GM19438 (cell line): ENCODE results near the gene C1QC.

ENCODE experiments used
- ATAC-seq: cut with Tn5 transposase; IDR thresholded peaks from one replicate; pipeline ENCODE4 v1.9.1; 2021; ENCODE audit warnings: low read depth; ENCODE audit not compliant: unreplicated experiment

C1QC gene

GRCh38 chr1:22643381-22643780 lies at the start of gene C1QC:
C1QC (plus strand) TSS chr1:22643633; CDS start chr1:22644024, 391 bp downstream.
- ATAC-seq = no peak

- no peak for ATAC-seq
Measured at GRCh38 chr1:22594396-22594795, 49.0 kb upstream of the C1QC start.

- no peak for ATAC-seq
Measured at GRCh38 chr1:22595108-22595507, 48.3 kb upstream of the C1QC start.

- ATAC-seq = no peak
Measured at GRCh38 chr1:22597301-22597965, 46.0 kb upstream of the C1QC start.

- no peak for ATAC-seq
Measured at GRCh38 chr1:22597996-22598395, 45.4 kb upstream of the C1QC start.

GRCh38 chr1:22598736-22599135 lies 44.7 kb upstream of the C1QC start:
- ATAC-seq = no peak

GRCh38 chr1:22600071-22600816 lies 43.2 kb upstream of the C1QC start:
- ATAC-seq = no peak

GRCh38 chr1:22600817-22601605 lies 42.4 kb upstream of the C1QC start:
- no peak for ATAC-seq

- no peak for ATAC-seq
Measured at GRCh38 chr1:22601610-22602009, 41.8 kb upstream of the C1QC start.

GRCh38 chr1:22602060-22602740 lies 41.2 kb upstream of the C1QC start:
- no peak for ATAC-seq

- no peak for ATAC-seq
Measured at GRCh38 chr1:22606161-22606560, 37.3 kb upstream of the C1QC start.

GRCh38 chr1:22607154-22607553 lies 36.3 kb upstream of the C1QC start:
- ATAC-seq = no peak

GRCh38 chr1:22608361-22608760 lies 35.1 kb upstream of the C1QC start:
- no peak for ATAC-seq

GRCh38 chr1:22609291-22609690 lies 34.1 kb upstream of the C1QC start:
- no peak for ATAC-seq

GRCh38 chr1:22611530-22611947 lies 31.9 kb upstream of the C1QC start:
- no peak for ATAC-seq

GRCh38 chr1:22612671-22613571 lies 30.5 kb upstream of the C1QC start:
- no peak for ATAC-seq

GRCh38 chr1:22613572-22613918 lies 29.9 kb upstream of the C1QC start:
- no peak for ATAC-seq

- no peak for ATAC-seq
Measured at GRCh38 chr1:22613951-22614350, 29.5 kb upstream of the C1QC start.

- no peak for ATAC-seq
Measured at GRCh38 chr1:22615886-22616285, 27.5 kb upstream of the C1QC start.

- ATAC-seq = no peak
Measured at GRCh38 chr1:22616571-22616970, 26.9 kb upstream of the C1QC start.
